NK-92 treated with Interleukin-12 subunit alpha and Interleukin-12 subunit beta, amount 100 ng/mL, for 24 hours (cell line): ENCODE data around the gene LGALS3.

Experiments
- DNase-seq: peaks from one replicate; lab custom pipeline; 2025; lab: John Stamatoyannopoulos, UW

LGALS3 gene

GRCh38 chr14:55191203-55192053 lies 62.4 kb downstream of the LGALS3 start, which contains the start of gene DLGAP5:
Gene DLGAP5 (minus strand): TSS chr14:55191585. CDS start chr14:55189179, 2,406 bp downstream.
- peak; percentile 94 for DNase-seq

GRCh38 chr14:55192054-55192621 lies 63.1 kb downstream of the LGALS3 start:
- DNase-seq = no peak

GRCh38 chr14:55194656-55195355 lies 65.8 kb downstream of the LGALS3 start:
- DNase-seq = no peak
